Stimulated activated naive CD8-positive, alpha-beta T cell treated with anti-CD3 and anti-CD28 coated beads, Interleukin-15, amount 100 ng/mL, for 72 hours (primary cell): ENCODE measurements around the gene PRDM16.

Experiments used
- ATAC-seq: fragments of 150-1000 bp; cut with Tn5 transposase; 2 replicates; pipeline ENCODE4 v1.10.0; 2021; ENCODE audit warnings: mild to moderate bottlenecking, moderate library complexity
- DNase-seq, 2 donors: peaks; one replicate each; pipeline ENCODE4 v3.0.0; 2021 to 2022
- H3K27ac Mint-ChIP-seq, 2 donors: one replicate each; pipeline ENCODE4 v1.8.0; 2022; ENCODE audit warnings: mild to moderate bottlenecking in 2 of 2, mixed read lengths in 2 of 2, moderate library complexity in 2 of 2
- H3K27me3 Mint-ChIP-seq: one replicate; pipeline ENCODE4 v1.8.0; 2022; ENCODE audit warnings: mixed read lengths
- H3K4me1 Mint-ChIP-seq: one replicate; pipeline ENCODE4 v1.8.0; 2022; ENCODE audit warnings: mild to moderate bottlenecking, mixed read lengths
- H3K4me3 Mint-ChIP-seq, 2 donors: one replicate each; pipeline ENCODE4 v1.8.0; 2022; ENCODE audit warnings: mild to moderate bottlenecking in 2 of 2, mixed read lengths in 2 of 2, moderate library complexity in 1 of 2
- H3K9me3 Mint-ChIP-seq, 2 donors: one replicate each; pipeline ENCODE4 v1.8.0; 2022; ENCODE audit warnings: mixed read lengths in 2 of 2

The PRDM16 gene

DNA sequence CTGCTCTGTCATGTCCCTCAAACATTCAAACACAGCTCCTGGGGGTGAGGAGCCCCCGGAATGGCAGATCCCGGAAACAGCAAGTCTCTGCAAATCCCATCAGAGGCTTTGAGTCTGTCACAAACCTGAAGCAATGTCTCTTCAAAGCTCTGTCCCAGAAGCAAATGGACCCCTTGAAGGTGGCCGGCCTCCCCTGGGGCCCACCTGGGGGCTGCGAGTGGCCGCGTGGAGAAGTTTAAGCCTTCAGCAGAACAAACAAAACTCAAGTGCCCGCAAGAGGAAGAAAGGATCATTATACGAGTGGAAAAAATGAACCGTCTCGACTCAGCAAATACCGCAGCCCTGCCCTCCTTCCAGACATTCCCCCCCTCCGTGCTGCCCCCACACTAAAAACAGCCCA, 53.3 kb downstream of the PRDM16 start:
- no peaks in the 10 kb centered on the region for H3K27me3 Mint-ChIP-seq
- H3K4me3 Mint-ChIP-seq = no peak overlapping the region
- H3K4me1 Mint-ChIP-seq = no peaks in the 10 kb centered on the region
- H3K27ac Mint-ChIP-seq = no peak overlapping the region
- H3K9me3 Mint-ChIP-seq = no peaks in the 10 kb centered on the region
- ATAC-seq (no peak), DNase-seq (no peak)

DNA sequence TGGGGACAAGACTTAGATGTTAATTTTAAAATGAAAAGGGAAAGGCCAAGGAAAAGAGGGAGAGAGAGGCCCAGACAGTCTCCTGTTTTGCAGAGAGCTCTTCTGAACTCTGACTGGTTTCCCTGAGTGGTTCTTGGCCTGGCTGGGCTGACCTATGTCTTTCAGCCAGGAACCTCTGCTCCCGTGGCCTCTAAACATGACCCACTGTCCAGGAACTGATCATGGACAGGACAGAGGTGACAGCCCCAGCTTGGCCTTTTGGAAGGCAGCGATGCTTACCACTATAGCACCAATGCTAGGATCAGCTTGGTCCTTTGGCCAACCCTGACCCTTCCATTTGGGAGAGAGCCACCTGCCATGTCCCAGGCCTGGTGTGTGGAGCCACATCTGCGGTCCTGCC, 55.2 kb downstream of the PRDM16 start:
- Mint-ChIP-seq H3K27ac (no peak overlapping the region), H3K4me1 (no peaks in the 10 kb centered on the region), H3K9me3 (no peaks in the 10 kb centered on the region), H3K4me3 (no peak overlapping the region), H3K27me3 (no peaks in the 10 kb centered on the region)
- DNase-seq = no peak
- no peak for ATAC-seq

DNA sequence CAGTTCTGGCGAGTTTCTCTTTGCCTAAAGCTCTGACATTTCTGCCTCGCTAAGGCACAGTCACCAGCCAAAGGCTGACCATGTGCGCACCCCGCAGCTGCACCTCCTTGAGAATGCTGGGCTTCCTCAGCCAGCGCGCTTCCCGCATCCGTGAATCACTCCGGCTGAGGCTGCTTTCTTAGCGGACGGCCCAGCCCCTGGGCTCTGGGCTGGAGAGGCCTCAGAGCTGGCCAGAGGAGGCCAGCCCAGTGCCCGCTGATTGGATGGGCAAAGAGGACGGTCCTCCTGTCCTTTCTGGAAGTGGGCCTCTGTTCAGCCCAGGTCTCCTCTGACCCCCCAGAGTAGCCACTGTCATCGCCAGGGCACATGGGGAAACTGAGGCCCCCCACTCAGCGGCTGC, 56.1 kb downstream of the PRDM16 start:
- H3K27ac Mint-ChIP-seq = no peak overlapping the region
- H3K9me3 Mint-ChIP-seq = no peaks in the 10 kb centered on the region
- H3K4me3 Mint-ChIP-seq = no peak overlapping the region
- ATAC-seq (no peak), DNase-seq (no peak)
- H3K27me3 Mint-ChIP-seq = no peaks in the 10 kb centered on the region
- H3K4me1 Mint-ChIP-seq = no peaks in the 10 kb centered on the region

DNA sequence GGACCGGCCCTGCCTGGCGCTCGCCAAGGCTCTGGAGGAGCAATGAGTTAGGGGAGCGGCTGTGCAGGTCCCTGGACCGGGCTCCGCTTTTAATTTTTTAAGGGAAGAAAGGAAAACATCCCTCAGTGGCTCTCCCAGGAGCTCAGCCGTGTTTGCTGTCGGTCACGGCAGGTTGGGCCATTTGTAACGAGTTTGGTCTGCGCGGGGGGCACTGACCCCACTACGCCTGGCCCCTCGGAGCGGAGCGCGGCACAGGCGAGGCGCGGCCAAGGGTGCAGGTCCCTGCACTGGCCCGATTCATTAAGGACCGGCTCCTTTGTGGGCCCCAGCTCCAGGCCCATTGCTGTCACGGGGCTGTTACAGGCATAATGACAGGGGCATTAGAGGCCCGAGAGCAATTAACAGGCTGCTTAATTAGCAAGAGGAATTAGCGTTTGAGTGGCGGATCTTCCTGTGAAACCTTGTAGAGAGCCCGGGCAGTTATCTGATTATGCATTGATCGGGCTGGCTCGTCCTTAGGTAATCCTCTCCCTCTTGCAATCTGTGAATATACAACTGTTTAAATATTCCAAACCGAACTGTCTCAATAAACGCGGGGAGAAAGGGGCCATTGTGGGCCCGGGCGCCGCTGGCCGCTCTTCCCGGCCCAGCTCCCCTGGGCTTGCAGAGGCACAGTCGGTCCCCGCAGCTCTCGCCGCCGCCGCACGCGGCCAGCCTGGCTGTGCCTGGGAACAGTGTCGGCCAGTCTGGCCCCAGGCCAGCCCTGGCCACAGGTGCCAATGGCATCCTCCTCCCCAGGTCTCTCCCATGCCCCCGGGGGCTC, 56.8 kb downstream of the PRDM16 start:
- Mint-ChIP-seq H3K27ac (no peak overlapping the region), H3K27me3 (no peaks in the 10 kb centered on the region), H3K9me3 (no peaks in the 10 kb centered on the region), H3K4me3 (no peak overlapping the region), H3K4me1 (no peaks in the 10 kb centered on the region)
- no peak for ATAC-seq
- DNase-seq = no peak

DNA sequence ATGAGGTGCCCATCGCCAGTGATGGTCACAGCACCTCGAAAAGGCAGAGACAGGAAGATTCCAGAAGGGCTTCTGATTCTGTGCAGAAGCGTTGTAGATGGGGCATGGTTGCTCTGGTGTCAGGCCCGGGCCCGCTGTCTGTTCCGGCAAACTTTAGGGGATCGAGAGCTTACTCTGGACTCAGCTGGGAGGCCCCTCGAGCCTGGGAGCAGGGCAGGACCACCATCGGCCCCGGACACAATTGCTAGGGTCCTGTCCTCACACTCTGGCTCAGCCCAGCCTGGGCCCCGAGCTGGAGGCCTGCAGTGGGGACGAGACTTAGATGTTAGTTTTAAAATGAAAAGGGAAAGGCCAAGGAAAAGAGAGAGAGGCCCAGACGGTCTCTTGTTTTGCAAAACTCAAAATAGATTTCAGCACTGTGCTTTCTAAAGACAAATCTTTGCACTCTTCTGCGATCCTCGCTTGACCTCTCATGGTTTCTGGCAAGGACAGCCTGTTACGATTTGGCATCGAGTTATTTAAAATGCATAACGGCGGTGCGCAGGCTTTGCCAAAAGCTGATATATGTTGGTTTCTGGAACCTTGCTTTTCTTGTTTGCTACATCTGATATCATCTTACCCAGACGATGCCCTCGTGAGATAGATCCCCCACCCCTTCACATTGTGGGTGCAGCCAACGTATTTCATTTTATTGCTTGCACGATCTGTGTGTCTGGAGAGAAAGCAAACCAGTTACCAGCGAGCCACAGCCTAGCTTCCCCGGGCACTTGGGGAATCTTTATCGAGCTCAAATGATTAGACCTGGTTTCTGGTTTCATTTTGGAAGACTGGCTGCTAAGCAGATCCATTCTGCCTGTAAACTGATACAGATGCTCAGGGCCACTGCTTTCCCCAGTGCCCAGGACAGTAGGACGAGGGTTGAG, 58.0 kb downstream of the PRDM16 start:
- DNase-seq (no peak), ATAC-seq (no peak)
- no peaks in the 10 kb centered on the region for H3K4me1 Mint-ChIP-seq
- no peaks in the 10 kb centered on the region for H3K27me3 Mint-ChIP-seq
- no peak overlapping the region for H3K27ac Mint-ChIP-seq
- no peaks in the 10 kb centered on the region for H3K9me3 Mint-ChIP-seq
- H3K4me3 Mint-ChIP-seq = no peak overlapping the region

DNA sequence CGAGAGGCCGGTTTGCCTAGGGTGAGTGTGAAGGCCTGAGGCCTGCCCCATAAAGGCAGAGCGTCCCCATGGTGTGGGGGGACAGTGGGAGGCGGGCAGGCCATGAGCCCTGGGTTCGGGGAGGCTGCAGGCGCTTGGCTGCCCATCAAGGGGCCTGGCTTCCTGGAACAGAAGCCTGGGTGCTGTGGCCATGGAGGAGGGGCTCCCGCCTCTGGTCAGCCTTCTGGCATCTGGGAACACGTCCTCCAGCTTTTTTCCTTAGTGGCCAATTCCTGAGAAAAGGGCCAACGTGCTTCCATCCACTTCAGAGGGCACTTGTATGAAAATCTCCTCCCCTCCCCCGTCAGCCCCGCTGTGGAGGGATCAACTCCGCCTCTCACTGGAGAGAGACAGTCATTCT, 58.7 kb downstream of the PRDM16 start:
- Mint-ChIP-seq H3K4me1 (no peaks in the 10 kb centered on the region), H3K27me3 (no peaks in the 10 kb centered on the region), H3K9me3 (no peaks in the 10 kb centered on the region)

DNA sequence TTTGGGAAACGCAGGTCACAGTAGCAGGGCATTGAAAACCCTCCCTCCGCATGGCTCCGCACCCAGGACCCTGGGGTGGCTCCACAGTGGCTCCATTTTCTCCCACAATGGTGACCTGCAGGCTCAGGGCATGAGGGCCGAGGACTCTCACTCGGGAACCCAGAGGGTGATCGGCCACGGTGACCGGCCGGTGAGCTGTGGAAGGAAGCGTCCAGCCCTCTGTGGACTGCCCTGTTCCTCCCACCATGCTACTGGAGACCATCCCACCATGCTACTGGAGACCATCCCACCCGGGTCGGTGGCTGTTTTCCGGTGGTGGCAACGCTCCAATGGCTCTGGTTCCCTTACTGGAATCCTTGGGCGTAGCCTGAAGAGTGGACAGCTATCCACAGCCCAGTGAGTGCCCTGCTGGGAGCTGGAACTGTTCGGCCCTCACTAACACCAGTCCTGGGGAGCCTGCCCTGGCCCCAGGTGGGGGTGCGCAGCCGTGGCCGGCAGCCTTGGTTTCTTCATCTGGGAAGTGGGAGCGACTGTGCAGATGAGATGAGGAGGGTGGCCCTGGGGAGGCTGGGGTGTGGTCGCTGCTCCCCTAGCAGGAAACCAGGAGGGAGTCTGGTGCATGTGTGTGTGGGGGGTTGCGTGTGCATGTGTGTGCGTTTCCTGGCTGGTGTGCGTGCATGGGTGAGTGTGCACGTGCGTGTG, 59.6 kb downstream of the PRDM16 start:
- no peaks in the 10 kb centered on the region for H3K27me3 Mint-ChIP-seq
- no peaks in the 10 kb centered on the region for H3K4me1 Mint-ChIP-seq
- peak overlapping the region in 1 of 2 donors; percentile 12 for H3K27ac Mint-ChIP-seq
- no peak for DNase-seq
- no peak overlapping the region for H3K4me3 Mint-ChIP-seq
- H3K9me3 Mint-ChIP-seq = no peaks in the 10 kb centered on the region
- ATAC-seq = no peak

More for the DNA sequence above, 58.7 kb downstream of the PRDM16 start:
- Mint-ChIP-seq H3K27ac (no peak overlapping the region), H3K4me3 (no peak overlapping the region)
- ATAC-seq = no peak
- no peak for DNase-seq

DNA sequence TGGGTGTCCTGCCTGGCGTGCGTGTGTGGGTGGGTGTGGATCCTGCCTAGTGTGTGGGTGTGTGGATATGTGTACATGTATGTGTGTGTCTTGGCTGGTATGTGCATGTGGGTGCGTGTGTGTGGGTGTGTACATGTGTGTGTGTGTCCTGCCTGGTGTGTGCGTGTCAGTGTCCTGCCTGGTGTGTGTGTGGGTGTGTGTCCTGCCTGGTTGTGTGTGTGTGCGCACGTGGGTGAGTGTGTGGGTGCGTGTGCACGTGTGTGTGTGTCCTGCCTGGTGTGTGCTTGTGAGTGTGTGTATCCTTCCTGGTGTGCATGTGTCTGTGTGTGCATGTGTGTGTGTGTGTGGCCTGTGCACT, 60.1 kb downstream of the PRDM16 start:
- no peak overlapping the region for H3K4me3 Mint-ChIP-seq
- H3K27me3 Mint-ChIP-seq = no peaks in the 10 kb centered on the region
- H3K27ac Mint-ChIP-seq = peak overlapping the region in 1 of 2 donors; percentile 40
- no peaks in the 10 kb centered on the region for H3K9me3 Mint-ChIP-seq
- ATAC-seq (no peak), DNase-seq (no peak)
- H3K4me1 Mint-ChIP-seq = no peaks in the 10 kb centered on the region

DNA sequence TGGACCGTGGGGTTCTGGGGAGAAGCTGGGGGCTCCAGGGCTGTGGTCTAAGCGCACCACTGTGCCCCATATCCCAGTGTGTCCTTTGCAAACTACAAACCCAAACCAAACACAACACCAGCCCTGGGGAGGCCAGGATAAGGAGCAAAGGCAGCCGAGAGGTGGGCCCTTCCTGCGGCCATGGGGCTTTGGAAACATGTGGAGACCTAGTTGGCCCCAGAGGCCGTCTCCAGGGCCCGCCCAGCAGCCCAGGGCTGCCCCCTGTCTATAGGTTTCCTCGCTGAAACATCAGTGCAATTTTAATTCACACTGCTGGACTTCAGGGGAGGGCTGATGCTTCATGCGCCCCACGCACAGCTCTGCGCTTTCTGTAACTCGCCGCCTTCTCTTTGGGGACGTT, 61.3 kb downstream of the PRDM16 start:
- no peaks in the 10 kb centered on the region for H3K27me3 Mint-ChIP-seq
- no peak overlapping the region for H3K27ac Mint-ChIP-seq
- no peak for DNase-seq
- no peaks in the 10 kb centered on the region for H3K9me3 Mint-ChIP-seq
- H3K4me1 Mint-ChIP-seq = no peaks in the 10 kb centered on the region
- ATAC-seq = no peak
- no peak overlapping the region for H3K4me3 Mint-ChIP-seq

DNA sequence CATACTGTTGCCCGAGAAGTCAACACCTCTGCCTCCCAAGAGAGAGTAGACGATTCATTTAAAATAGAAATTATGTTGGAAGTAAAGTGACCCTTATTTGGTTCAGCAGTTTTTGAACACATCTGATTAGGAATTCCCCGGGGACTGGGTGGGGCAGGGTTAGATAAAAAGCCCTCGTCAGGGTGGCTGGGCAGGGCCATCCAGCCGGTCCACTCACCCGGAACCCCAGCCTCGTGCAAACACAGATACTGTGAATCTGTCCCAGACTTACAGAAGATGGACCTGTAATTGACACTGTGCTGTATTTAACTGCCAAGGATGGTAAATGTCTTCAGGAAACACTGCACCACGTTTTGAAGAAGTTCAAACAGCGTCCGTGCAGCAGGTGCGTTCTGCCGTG, 63.7 kb downstream of the PRDM16 start:
- no peak overlapping the region for H3K27ac Mint-ChIP-seq
- no peaks in the 10 kb centered on the region for H3K4me1 Mint-ChIP-seq
- no peaks in the 10 kb centered on the region for H3K27me3 Mint-ChIP-seq
- no peaks in the 10 kb centered on the region for H3K9me3 Mint-ChIP-seq
- DNase-seq = no peak
- no peak for ATAC-seq
- H3K4me3 Mint-ChIP-seq = no peak overlapping the region

DNA sequence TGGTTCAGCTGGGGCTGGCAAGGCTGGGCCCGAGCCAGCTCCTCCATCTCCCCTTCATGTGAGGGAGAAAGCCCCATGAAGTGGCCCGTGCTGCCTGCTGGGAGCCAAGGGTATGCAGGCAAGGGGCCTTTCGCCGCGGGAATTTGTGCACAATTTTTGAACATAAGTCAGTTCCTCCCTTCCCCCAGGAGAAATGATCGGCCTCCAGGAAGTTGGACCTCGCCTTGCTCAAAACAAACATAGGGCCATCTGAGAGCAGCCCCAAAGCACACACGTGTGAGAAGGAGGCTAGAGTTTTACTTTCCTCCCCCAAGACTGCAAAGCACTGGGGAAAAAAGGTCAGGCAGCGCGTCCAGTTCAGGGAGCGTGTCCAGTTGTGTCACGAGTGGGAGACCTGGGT, 64.7 kb downstream of the PRDM16 start:
- H3K4me1 Mint-ChIP-seq = no peaks in the 10 kb centered on the region
- H3K9me3 Mint-ChIP-seq = no peaks in the 10 kb centered on the region
- H3K27me3 Mint-ChIP-seq = no peaks in the 10 kb centered on the region

DNA sequence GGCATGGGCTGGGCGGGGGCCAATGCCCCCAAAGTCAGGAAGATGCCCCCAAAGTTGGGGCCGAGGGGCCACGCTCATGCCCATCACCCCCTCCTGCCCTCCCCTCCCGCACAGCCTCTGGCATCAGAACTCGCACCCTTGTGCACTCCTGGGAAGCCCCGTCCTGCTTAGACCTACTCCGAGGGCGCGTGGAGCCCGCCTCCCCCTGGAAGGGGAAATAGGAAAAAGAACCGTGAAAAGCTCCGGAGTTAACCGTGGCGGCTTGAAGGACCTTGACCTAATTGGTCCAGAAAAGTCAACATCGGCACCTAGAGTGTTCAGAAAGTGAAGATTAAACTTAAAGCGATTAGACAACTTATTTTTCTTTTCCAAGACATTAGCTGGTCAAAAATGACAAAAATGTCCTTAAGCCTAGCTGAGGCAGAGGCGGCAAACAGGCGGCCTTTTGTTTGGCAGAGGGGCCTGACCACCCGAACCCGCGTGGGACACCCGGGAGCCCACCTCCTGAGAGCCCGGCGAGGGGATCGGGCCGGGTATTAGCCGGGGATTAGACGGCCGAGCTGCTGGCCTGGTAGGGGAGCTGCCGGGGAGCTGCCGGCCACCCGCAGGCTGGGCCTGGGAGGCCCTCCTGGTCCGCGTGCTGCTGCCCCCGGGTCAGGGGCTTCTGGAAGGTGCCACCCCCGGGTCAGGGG, 65.5 kb downstream of the PRDM16 start:
- Mint-ChIP-seq H3K27me3 (no peaks in the 10 kb centered on the region), H3K27ac (no peak overlapping the region), H3K4me1 (no peaks in the 10 kb centered on the region), H3K4me3 (no peak overlapping the region), H3K9me3 (no peaks in the 10 kb centered on the region)
- no peak for DNase-seq
- no peak for ATAC-seq

More for the DNA sequence above, 64.7 kb downstream of the PRDM16 start:
- Mint-ChIP-seq H3K27ac (no peak overlapping the region), H3K4me3 (no peak overlapping the region)
- no peak for ATAC-seq
- DNase-seq = no peak

DNA sequence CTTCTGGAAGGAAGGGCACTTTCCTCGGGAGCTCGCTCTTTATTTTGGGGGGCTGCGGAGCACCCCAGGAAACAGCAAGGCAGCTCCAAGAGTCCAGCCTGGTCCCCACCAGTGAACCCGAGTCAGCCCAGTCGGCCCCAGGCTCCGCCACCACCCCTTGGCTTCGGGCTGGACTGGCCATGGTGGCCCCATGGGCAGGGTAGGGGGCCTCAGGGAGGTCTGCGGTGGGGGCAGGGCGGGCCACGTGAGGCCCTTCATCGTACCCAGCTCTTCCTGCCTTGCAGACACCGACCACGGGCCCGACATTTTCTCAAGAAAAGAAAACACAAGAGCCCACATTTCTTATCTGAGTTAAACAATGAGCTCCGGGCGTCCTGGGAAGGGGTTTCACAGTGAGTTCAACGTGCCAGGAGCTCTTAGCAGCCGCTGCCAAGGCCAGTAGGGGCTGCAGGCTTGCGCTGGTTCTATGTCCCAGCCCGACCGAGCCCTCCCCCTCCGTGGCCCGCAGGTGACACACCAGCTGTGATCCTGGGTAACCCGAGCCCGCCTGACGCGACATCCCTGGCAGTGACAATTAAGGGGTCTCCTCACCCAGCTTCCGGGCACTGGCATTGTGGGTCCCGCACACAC, 66.2 kb downstream of the PRDM16 start:
- Mint-ChIP-seq H3K27ac (no peak overlapping the region), H3K27me3 (no peaks in the 10 kb centered on the region), H3K4me3 (no peak overlapping the region), H3K9me3 (no peaks in the 10 kb centered on the region), H3K4me1 (no peaks in the 10 kb centered on the region)
- ATAC-seq = no peak
- no peak for DNase-seq

DNA sequence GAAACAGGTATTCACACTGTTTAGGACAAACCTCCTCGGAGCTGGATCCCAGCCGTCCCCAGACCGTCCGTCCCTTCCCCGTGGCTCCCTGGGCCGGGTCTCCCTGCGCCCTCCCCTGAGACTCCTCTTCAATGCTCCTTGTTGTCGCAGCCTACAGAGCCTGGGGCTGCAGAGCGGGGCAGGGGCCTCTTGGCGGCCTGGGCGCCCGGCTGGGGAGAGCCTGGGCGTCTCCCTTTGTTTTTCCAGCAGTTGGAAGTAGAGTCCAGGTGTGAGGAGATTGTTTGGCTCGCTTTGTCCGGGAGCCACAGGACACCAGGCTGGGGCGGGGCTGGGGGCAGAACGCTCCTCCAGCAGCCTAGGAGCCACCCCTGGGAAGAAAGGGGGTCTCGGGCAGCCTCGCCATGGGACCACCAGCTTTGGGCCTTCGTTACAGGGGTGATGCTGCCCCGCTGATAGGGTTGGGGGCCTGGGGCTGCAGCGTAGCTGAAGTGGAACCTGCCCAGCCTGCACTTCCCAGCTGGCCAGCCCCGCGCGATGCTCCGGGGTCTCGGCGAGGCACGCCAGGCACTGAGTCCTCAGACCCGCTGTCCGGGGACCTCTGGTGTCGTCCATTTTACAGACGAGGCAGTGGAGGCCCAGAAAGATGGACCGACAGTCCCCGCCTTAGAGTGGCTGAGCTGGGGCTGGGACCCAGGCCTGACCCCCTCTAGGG, 66.9 kb downstream of the PRDM16 start:
- Mint-ChIP-seq H3K27ac (no peak overlapping the region), H3K4me3 (no peak overlapping the region), H3K27me3 (no peaks in the 10 kb centered on the region), H3K9me3 (no peaks in the 10 kb centered on the region), H3K4me1 (no peaks in the 10 kb centered on the region)
- ATAC-seq (no peak), DNase-seq (no peak)
